SU-DHL-6 (cell line): ENCODE results near the gene CST8.

Experiments
- EZH2phosphoT487 ChIP-seq: fragments of 200-600 bp; sonication (generic), shearing (Covaris generic); conservative IDR thresholded peaks from 2 replicates; pipeline ENCODE4 v1.6.1; 2018; ENCODE audit warnings: mild to moderate bottlenecking, antibody characterized with exemption, low read length, moderate library complexity, mixed read lengths
- TF ChIP-seq, protein P1 (sequence below): fragments of 200-600 bp; sonication (generic); IDR thresholded peaks from one replicate; pipeline ENCODE4 v1.5.1; 2017; ENCODE audit warnings: antibody characterized with exemption, mild to moderate bottlenecking, low read length, moderate library complexity; ENCODE audit not compliant: insufficient read depth, poor library complexity, severe bottlenecking

- TF ChIP-seq, protein P1, sequence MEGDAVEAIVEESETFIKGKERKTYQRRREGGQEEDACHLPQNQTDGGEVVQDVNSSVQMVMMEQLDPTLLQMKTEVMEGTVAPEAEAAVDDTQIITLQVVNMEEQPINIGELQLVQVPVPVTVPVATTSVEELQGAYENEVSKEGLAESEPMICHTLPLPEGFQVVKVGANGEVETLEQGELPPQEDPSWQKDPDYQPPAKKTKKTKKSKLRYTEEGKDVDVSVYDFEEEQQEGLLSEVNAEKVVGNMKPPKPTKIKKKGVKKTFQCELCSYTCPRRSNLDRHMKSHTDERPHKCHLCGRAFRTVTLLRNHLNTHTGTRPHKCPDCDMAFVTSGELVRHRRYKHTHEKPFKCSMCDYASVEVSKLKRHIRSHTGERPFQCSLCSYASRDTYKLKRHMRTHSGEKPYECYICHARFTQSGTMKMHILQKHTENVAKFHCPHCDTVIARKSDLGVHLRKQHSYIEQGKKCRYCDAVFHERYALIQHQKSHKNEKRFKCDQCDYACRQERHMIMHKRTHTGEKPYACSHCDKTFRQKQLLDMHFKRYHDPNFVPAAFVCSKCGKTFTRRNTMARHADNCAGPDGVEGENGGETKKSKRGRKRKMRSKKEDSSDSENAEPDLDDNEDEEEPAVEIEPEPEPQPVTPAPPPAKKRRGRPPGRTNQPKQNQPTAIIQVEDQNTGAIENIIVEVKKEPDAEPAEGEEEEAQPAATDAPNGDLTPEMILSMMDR, result no peak
- no peak for TF ChIP-seq EZH2phosphoT487
Observed at GRCh38 chr20:23510000-23510590, 19.2 kb downstream of the CST8 start.
